Sigmoid colon (tissue), 4 donors: ENCODE results near the gene EHMT2.

ENCODE experiments used
- CTCF ChIP-seq, 4 experiments: fragments of 450-650 bp in 3 of 4; fragments of 200-600 bp in 1 of 4; IDR thresholded peaks; one replicate each; pipeline ENCODE4 v1.5.1; 2016 to 2019; ENCODE audit warnings: antibody characterized with exemption in 4 of 4, mild to moderate bottlenecking in 3 of 4, moderate library complexity in 2 of 4
- EP300 ChIP-seq, 4 donors: sonication (generic); formaldehyde crosslinking; IDR thresholded peaks; one replicate each; pipeline ENCODE4 v1.6.1; 2017; ENCODE audit warnings: antibody characterized with exemption in 4 of 4
- POLR2A ChIP-seq, 2 donors: fragments of 450-650 bp; IDR thresholded peaks; one replicate each; pipeline ENCODE4 v1.6.1; 2016; ENCODE audit warnings: antibody characterized with exemption in 2 of 2, mild to moderate bottlenecking in 2 of 2, moderate library complexity in 2 of 2
- POLR2AphosphoS5 ChIP-seq, 4 donors: sonication (generic); formaldehyde crosslinking; IDR thresholded peaks; one replicate each; pipeline ENCODE4 v1.6.1; 2017; ENCODE audit warnings: antibody characterized with exemption in 4 of 4

DNA sequence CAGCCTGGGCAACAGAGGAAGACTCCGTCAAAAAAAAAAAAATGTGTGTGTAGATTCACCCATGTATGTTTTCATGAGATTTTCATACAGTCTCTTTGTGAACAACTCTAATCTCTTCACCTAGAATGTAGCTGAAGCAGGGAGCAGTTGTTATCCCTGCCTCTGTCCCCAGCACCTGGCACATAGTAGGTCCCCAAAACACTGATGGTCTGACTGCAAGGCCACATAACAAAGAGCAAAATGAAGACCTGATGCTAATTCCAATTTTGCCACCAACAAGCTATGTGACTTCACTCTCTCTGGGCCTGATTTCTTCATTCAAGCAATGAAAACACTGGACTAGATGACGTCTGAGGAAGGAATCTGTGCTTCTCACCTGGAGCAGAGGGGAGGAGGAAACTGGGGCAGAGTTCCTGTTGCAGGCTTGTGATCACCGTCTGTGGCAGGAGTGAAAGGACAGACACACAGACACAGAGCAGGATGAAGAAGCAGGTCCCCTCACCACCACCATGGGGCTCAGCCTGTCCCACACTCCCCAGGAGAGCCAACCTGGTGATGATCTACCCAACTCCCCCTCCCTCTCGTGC lies 23.3 kb downstream of the EHMT2 start:
- TF ChIP-seq CTCF (IDR thresholded peaks at IDR 0.05) (no peak), POLR2A (IDR thresholded peaks at IDR 0.05) (no peak), EP300 (IDR thresholded peaks at IDR 0.05) (no peak), POLR2AphosphoS5 (IDR thresholded peaks at IDR 0.05) (no peak)
